ENCODE results near the gene PROCA1.

Gene PROCA1

GRCh38 chr17:28700278-28700677, 11.4 kb downstream of the PROCA1 start:
- no peak for DNase-seq (ENCODE audit: low read depth, low spot score)
- H3K4me3 ChIP-seq (ENCODE audit: low read depth, low read length), result no peak overlapping the region
- TF ChIP-seq, protein P1, sequence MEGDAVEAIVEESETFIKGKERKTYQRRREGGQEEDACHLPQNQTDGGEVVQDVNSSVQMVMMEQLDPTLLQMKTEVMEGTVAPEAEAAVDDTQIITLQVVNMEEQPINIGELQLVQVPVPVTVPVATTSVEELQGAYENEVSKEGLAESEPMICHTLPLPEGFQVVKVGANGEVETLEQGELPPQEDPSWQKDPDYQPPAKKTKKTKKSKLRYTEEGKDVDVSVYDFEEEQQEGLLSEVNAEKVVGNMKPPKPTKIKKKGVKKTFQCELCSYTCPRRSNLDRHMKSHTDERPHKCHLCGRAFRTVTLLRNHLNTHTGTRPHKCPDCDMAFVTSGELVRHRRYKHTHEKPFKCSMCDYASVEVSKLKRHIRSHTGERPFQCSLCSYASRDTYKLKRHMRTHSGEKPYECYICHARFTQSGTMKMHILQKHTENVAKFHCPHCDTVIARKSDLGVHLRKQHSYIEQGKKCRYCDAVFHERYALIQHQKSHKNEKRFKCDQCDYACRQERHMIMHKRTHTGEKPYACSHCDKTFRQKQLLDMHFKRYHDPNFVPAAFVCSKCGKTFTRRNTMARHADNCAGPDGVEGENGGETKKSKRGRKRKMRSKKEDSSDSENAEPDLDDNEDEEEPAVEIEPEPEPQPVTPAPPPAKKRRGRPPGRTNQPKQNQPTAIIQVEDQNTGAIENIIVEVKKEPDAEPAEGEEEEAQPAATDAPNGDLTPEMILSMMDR (IDR thresholded peaks at IDR 0.05; ENCODE audit: low read depth, low read length), result no peak
- in situ Hi-C loops (cut with HindIII; ENCODE audit: low sequenced_read_pairs), result no loop called here

- in situ Hi-C loops (cut with HindIII; ENCODE audit: low sequenced_read_pairs), result no loop called here
- DNase-seq (ENCODE audit: low read depth, low spot score), result no peak
- no peak overlapping the region for H3K4me3 ChIP-seq (ENCODE audit: low read depth, low read length)
Measured at GRCh38 chr17:28698253-28698941, 13.3 kb downstream of the PROCA1 start.

GRCh38 chr17:28693869-28694268, 17.8 kb downstream of the PROCA1 start:
- TF ChIP-seq, protein P1 (IDR thresholded peaks at IDR 0.05; ENCODE audit: low read depth, low read length), result no peak
- no peak overlapping the region for H3K4me3 ChIP-seq (ENCODE audit: low read depth, low read length)
- in situ Hi-C loops (cut with HindIII; ENCODE audit: low sequenced_read_pairs), result no loop called here
- DNase-seq (ENCODE audit: low read depth, low spot score), result no peak

More at GRCh38 chr17:28698253-28698941, 13.3 kb downstream of the PROCA1 start:
- TF ChIP-seq, protein P1 (IDR thresholded peaks at IDR 0.05; ENCODE audit: low read depth, low read length), result no peak

- in situ Hi-C loops (cut with HindIII; ENCODE audit: low sequenced_read_pairs), result no loop called here
- TF ChIP-seq, protein P1 (IDR thresholded peaks at IDR 0.05; ENCODE audit: low read depth, low read length), result no peak
- no peak for DNase-seq (ENCODE audit: low read depth, low spot score)
- no peak overlapping the region for H3K4me3 ChIP-seq (ENCODE audit: low read depth, low read length)
Measured at GRCh38 chr17:28689011-28689410, 22.7 kb downstream of the PROCA1 start.

DNA sequence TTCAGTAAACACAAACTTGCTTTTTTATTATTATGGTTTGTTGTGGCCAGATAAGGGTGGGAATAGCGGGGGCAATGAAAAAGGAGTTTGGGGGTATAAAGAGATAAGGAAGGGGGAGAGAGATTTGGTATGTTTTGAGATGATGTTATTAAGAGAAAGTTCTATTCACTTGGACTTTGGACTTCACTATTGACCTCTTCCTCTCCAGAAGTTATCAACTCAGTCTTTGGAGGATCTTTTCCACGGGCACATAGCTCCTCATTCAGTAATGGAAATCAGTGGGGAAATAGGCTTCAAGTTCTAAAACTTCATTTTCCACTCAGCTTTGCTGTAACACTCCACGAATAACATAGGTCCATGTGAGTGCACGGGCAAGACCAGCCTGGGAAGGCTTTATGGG, 23.2 kb downstream of the PROCA1 start:
- no peak overlapping the region for H3K4me3 ChIP-seq (ENCODE audit: low read depth, low read length)
- TF ChIP-seq, protein P1 (IDR thresholded peaks at IDR 0.05; ENCODE audit: low read depth, low read length), result no peak
- in situ Hi-C loops (cut with HindIII; ENCODE audit: low sequenced_read_pairs), result no loop called here
- no peak for DNase-seq (ENCODE audit: low read depth, low spot score)

- TF ChIP-seq, protein P1 (IDR thresholded peaks at IDR 0.05; ENCODE audit: low read depth, low read length), result no peak
- DNase-seq (ENCODE audit: low read depth, low spot score), result no peak
- in situ Hi-C loops (cut with HindIII; ENCODE audit: low sequenced_read_pairs), result no loop called here
- H3K4me3 ChIP-seq (ENCODE audit: low read depth, low read length), result no peak overlapping the region
Measured at GRCh38 chr17:28686296-28686695, 25.4 kb downstream of the PROCA1 start.

All from astrocyte of the spinal cord (primary cell).